Astrocyte of the cerebellum (primary cell): ENCODE results near the gene ABTB2.

Experiments used
- DNase-seq: peaks from one replicate; pipeline ENCODE4 v3.0.0-alpha.2; 2011; ENCODE audit warnings: low read depth
- H3K4me3 ChIP-seq: 2 replicates; pipeline ENCODE4 v1.5.1; 2011; ENCODE audit warnings: mild to moderate bottlenecking, low read depth, low read length, moderate library complexity
- in situ Hi-C: cut with HindIII; loops from 2 replicates; pipeline ENCODE4 v1.10.0; 2017; ENCODE audit warnings: low sequenced_read_pairs
- TF ChIP-seq, protein P1 (sequence below): IDR thresholded peaks from 2 replicates; pipeline ENCODE4 v1.5.1; 2012; ENCODE audit warnings: low read length, low read depth, moderate library complexity, mild to moderate bottlenecking; ENCODE audit errors: missing control alignments

ABTB2 gene

DNA sequence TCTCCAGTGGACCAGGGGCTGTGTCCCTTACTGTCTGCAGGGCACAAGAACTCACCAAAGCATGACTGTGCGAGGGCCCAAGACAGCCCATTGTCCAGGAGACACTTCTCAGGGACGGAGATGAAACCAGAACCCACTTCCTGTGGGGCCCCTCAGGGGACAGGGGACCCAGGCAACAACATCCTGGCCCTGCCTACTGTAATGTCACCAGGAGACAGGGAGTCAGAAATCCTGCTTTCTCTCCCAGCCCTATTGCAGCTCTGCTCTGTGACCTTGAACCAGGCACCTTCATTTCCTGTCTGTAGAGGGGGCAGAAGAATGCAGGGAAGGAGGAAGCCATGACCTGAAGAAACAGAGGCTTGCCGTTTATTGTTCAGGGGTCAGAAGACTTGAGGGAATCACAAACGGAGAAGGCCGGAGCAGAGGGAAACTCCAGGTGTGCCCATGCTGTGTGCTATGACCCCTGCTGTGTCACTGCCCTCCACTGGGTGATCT lies 154.4 kb downstream of the ABTB2 start:
- no peak overlapping the region for H3K4me3 ChIP-seq
- no peak for DNase-seq
- TF ChIP-seq, protein P1, sequence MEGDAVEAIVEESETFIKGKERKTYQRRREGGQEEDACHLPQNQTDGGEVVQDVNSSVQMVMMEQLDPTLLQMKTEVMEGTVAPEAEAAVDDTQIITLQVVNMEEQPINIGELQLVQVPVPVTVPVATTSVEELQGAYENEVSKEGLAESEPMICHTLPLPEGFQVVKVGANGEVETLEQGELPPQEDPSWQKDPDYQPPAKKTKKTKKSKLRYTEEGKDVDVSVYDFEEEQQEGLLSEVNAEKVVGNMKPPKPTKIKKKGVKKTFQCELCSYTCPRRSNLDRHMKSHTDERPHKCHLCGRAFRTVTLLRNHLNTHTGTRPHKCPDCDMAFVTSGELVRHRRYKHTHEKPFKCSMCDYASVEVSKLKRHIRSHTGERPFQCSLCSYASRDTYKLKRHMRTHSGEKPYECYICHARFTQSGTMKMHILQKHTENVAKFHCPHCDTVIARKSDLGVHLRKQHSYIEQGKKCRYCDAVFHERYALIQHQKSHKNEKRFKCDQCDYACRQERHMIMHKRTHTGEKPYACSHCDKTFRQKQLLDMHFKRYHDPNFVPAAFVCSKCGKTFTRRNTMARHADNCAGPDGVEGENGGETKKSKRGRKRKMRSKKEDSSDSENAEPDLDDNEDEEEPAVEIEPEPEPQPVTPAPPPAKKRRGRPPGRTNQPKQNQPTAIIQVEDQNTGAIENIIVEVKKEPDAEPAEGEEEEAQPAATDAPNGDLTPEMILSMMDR: no peak
- in situ Hi-C loops: loop anchor here (5.0 kb wide), 1 partner anchor 49 kb away; no protein-coding TSS in a partner anchor

DNA sequence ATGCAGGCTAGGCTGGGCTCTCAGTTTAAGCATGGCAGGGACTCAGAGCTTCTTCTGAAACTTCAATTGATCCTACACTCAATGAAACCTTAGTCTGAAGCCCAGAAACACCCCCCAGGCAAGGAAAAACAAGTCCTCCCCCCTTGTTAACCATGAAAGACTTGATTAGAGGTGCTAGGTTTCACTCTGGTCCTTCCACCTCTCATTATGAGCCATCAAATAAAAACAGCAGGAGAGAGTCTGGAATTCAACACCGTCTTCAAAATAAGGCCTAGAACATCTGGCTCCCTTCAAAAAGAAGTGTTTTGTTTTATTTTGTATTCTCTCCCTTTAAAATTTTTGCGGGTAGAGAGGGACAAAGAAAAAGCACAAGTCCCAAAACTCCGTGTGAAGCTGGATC lies 156.7 kb downstream of the ABTB2 start:
- TF ChIP-seq, protein P1: no peak
- DNase-seq: no peak
- H3K4me3 ChIP-seq: no peak overlapping the region
- in situ Hi-C loops: loop anchor here (5.0 kb wide), 1 partner anchor 51 kb away; no protein-coding TSS in a partner anchor

DNA sequence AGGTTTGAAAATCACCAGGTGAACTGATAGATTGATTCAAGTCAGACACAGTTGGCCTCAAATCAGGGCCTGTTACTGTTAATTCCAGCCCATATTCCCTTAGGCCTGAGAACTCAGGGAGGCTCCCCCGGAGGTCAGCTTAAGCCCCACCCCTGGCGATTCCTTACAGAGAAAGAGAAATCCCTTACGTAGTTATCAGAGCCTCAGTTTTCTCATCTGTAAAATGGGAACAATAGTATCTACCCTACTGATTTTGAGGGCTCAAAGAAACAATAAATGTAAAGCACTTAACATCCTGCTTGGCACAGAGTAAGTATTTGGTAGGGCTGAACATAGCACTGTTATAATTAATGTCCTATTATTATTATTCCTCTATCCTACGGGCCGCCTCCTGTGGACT lies 158.3 kb downstream of the ABTB2 start:
- no peak overlapping the region for H3K4me3 ChIP-seq
- no peak for DNase-seq
- in situ Hi-C loops: no loop called here
- TF ChIP-seq, protein P1: no peak

DNA sequence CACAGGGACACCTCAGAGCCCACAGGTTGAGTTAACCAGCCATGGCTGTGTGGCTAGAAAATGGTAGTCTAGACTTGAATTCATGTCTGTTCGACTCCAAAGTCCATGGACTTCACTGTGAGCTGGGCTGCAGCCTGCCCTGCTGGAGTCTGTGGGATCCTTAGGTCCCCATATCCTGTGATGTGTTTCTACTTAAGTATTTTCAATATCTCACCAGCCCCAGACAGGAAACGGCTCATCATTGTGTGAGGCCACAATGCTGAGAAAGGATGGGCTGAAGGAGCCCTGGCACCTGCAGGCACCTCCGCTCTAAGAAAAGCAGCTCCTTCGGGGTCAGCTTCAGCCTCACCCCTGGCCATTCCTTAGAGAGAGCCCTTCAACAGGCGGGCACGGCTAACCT lies 159.3 kb downstream of the ABTB2 start:
- H3K4me3 ChIP-seq: no peak overlapping the region

GRCh38 chr11:34197256-34197655 lies 160.6 kb downstream of the ABTB2 start:
- H3K4me3 ChIP-seq: no peak overlapping the region
- TF ChIP-seq, protein P1: no peak
- in situ Hi-C loops: no loop called here
- no peak for DNase-seq

More for the DNA sequence above, 159.3 kb downstream of the ABTB2 start:
- in situ Hi-C loops: no loop called here
- TF ChIP-seq, protein P1: no peak
- DNase-seq: no peak

- DNase-seq: peak; percentile 22
- TF ChIP-seq, protein P1: peak; percentile 8
- H3K4me3 ChIP-seq: no peak overlapping the region
- in situ Hi-C loops: no loop called here
Observed at GRCh38 chr11:34194576-34195335, 163.1 kb downstream of the ABTB2 start.
